GM19099 (cell line): ENCODE measurements around the gene PTPRR.

ENCODE experiments used
- POLR2A ChIP-seq: IDR thresholded peaks from 3 replicates; pipeline ENCODE4 v1.6.1; 2011; ENCODE audit warnings: low read depth; ENCODE audit not compliant: insufficient read length; ENCODE audit errors: extremely low read depth

The PTPRR gene

GRCh38 chr12:70831543-70831942 lies 89.0 kb downstream of the PTPRR start:
- TF ChIP-seq POLR2A, result no peak

GRCh38 chr12:70830221-70831061 lies 90.1 kb downstream of the PTPRR start:
- TF ChIP-seq POLR2A, result no peak

- TF ChIP-seq POLR2A, result no peak
Observed at GRCh38 chr12:70829070-70829469, 91.5 kb downstream of the PTPRR start.

DNA sequence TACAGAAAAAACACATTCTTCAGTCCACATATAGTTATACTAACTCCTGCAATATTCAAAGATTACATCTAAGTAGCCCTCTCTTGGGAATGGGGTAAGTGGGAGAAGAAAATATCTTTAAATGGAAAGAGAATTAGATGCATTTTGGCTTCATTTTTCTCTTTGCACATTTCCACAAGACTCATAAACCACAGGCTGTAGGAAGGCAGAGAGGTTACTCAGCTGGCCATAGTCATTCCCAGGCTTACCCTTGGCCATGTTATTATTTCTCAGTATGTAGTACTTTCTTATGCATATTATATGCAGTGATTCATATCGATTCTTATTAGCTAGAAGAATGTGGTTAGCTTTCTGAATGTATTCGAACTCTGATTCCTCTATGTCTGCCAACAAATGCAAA lies 92.2 kb downstream of the PTPRR start:
- no peak for TF ChIP-seq POLR2A

GRCh38 chr12:70826156-70826555 lies 94.4 kb downstream of the PTPRR start:
- no peak for TF ChIP-seq POLR2A

DNA sequence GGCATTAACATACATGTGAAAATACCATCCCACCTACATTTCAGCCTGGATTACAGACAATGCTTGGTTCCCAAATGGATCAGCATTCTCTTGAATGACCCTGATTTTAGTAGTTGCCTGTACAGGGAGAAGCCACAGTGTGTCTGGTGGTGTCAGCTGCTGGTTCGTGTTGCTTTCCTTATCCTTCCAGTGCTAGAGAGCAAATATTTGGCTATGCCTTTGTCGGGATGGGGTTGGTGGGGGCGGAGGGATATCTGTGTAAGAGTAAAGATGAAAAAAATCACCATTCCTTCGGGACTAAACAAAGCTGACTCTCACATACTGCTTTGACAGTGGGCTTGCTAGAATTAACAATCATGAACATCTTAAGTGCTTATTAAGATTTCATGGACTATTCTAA lies 96.0 kb downstream of the PTPRR start:
- no peak for TF ChIP-seq POLR2A

- TF ChIP-seq POLR2A, result no peak
Observed at GRCh38 chr12:70823182-70823976, 97.2 kb downstream of the PTPRR start.

DNA sequence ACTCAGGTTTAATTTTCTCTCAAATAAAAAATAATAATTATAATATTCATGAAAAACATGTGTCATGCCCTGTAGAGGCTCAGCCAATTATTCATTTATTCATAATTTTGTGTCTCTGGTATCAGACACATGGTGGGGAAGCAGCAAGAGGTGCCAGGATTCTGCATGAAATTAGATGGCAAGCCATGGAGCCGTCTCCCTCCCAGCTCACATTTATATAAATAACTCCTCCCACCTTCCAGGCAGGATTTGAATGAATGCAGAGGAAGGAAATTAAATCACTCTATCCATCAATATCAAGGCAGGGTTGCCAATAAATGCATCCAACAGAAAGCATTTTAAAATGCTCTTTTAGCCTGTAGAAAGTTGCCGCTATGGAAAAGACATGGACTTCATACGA lies 98.1 kb downstream of the PTPRR start:
- TF ChIP-seq POLR2A, result no peak

- TF ChIP-seq POLR2A, result no peak
Observed at GRCh38 chr12:70815971-70816391, 104.6 kb downstream of the PTPRR start.

DNA sequence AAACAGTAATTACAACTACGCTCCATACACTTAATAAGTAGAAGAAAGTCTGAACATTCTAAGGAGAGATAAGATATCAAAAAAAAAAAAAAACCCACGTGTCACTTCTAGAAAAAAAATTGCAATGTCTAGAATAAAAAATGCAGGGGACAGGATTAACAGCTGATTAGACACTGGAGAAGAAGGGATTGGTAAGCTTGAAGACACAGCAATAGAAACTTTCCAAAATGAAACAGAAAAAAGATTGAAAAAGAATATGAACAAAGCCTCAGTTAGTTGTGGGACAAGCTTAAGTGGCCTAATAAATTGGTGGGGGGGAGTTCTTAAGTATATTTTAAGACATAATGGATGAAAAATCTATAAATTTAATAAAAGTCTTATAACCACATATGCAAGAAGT lies 105.5 kb downstream of the PTPRR start:
- no peak for TF ChIP-seq POLR2A

DNA sequence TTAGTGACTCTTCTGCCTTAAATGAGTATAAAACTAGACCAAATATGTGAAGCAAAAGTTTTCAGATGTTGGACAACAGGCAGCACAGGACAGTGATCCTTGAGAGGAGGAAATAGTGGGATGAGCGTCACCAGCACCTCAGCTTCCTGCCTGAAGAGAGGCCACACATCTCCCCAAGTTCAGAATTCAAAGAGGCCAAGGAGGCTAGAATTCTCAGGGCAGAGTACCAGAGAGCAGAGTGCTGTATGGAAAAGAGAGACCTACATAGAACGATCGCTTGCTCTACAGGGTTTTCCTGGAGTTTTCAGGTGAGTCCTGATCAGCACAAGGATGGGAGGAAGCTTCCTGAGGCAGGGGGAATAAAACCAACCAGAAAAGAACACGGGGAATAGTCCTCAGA lies 107.0 kb downstream of the PTPRR start:
- TF ChIP-seq POLR2A, result no peak

DNA sequence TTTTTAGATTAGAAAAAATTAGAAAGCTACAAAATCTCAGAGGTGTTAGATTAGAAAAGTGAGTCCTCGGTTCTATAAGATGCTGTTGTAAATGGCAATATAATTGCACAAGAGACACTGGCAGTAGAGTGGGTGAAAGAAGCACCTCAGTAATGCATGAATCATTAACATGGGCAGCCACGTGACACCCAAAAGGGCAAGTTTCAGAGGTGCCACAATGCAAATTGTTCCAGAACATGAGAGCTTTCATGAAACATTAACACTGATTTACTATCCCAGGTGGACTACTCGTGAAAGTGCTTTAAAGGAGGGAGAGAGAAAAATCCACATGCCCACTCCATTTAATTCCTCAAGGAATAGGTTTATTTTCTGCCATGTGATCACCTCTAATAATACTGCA lies 108.4 kb downstream of the PTPRR start:
- no peak for TF ChIP-seq POLR2A

DNA sequence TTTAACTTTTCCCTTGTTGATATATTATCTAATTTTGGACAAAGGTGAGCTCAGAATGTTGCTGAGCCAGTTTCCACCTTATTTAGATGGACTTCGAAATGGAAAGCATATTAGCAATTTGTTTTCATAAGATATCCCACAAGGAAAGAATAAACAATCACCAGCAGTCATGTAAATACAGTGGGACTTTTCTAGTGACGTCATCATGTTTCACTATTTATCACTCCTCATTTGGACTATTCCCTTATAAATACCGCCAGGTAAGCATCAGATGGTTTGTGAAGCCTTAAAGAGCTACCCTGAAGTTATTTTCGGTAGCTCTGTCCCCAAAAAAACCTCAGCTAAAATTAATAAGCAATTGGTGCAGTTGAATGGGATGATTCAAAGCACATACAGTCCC lies 110.7 kb downstream of the PTPRR start:
- TF ChIP-seq POLR2A, result no peak

DNA sequence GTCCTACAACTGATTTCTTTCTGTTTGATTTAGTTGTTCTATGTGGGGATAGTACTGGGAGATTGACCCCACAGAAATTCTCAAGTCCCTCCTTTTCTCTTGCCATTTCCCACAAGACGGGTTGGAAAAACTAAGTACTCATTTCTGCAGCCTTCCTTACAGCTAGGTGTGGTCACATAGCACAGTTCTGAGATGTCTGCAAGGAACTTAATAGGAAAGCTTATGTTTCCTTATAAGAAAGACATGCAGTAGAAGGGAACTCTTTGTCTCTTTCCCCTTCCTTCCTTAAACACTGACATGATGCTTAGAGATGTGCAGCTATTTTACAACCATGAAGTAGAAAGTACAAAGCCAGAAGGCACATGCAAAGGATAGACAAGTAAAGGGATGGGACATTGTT lies 113.7 kb downstream of the PTPRR start:
- TF ChIP-seq POLR2A, result no peak

DNA sequence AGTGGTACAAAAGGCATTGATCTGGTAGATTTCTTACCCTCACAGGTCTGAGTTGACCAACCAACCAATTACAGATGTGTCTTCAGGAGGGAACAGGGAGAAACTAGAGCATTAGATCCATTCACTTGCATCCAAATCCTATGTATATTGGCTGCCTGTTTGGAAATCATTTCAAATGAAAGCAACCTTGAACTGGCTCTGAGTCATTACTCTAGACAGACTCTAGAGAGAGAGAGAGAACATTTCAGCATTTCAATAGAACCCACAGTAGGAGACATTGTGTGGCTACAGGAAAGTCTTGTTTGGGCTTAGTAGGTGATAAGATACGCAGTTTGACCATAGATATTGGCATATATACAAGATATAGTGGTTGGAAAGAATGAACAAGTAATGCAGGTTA lies 114.5 kb downstream of the PTPRR start:
- no peak for TF ChIP-seq POLR2A
